Tibial nerve (tissue), 4 donors: Measurements from ENCODE around the gene SUCLG2.

Source experiments
- EP300 ChIP-seq, 2 donors: sonication (generic); formaldehyde crosslinking; IDR thresholded peaks; one replicate each; pipeline ENCODE4 v1.6.1; 2017; ENCODE audit warnings: antibody characterized with exemption in 2 of 2, mild to moderate bottlenecking in 1 of 2
- POLR2A ChIP-seq, 2 donors: fragments of 450-650 bp; IDR thresholded peaks; one replicate each; pipeline ENCODE4 v1.6.1; 2017; ENCODE audit warnings: antibody characterized with exemption in 2 of 2, mild to moderate bottlenecking in 2 of 2, moderate library complexity in 2 of 2
- TF ChIP-seq, protein P1 (sequence below), 5 experiments: fragments of 200-600 bp in 3 of 5; fragments of 450-650 bp in 2 of 5; sonication (generic) in 3 of 5; IDR thresholded peaks; one replicate each; pipeline ENCODE4 v1.5.1; 2016 to 2019; ENCODE audit warnings: antibody characterized with exemption in 5 of 5, mild to moderate bottlenecking in 3 of 5, moderate library complexity in 2 of 5

DNA sequence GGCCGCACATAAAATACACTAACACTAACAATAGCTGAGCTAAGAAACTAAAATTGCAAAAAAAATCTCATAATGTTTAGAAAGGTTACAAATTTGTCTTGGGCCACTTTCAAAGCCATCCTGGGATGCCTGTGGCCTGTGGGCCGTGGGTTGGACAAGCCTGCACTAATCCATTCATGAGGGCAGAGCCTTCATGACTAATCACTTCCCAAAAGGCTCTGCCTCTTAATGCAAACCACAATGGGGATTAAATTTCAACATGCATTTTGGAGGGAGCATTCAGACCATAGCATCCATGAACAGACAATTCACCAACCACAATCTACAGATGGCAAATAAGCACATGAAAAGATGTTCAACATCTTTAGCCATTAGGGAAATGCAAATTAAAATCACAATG, 128.2 kb downstream of the SUCLG2 start:
- TF ChIP-seq, protein P1, sequence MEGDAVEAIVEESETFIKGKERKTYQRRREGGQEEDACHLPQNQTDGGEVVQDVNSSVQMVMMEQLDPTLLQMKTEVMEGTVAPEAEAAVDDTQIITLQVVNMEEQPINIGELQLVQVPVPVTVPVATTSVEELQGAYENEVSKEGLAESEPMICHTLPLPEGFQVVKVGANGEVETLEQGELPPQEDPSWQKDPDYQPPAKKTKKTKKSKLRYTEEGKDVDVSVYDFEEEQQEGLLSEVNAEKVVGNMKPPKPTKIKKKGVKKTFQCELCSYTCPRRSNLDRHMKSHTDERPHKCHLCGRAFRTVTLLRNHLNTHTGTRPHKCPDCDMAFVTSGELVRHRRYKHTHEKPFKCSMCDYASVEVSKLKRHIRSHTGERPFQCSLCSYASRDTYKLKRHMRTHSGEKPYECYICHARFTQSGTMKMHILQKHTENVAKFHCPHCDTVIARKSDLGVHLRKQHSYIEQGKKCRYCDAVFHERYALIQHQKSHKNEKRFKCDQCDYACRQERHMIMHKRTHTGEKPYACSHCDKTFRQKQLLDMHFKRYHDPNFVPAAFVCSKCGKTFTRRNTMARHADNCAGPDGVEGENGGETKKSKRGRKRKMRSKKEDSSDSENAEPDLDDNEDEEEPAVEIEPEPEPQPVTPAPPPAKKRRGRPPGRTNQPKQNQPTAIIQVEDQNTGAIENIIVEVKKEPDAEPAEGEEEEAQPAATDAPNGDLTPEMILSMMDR (IDR thresholded peaks at IDR 0.05) = no peak
- TF ChIP-seq EP300 (IDR thresholded peaks at IDR 0.05) (no peak), POLR2A (IDR thresholded peaks at IDR 0.05) (no peak)
